Measurements from ENCODE around the gene NXPH3.

The NXPH3 gene

GRCh38 chr17:49597928-49598655, 22.4 kb downstream of the NXPH3 start (continued):
- TF ChIP-seq ARNTL (CRISPR knock-in tag; IDR thresholded peaks at IDR 0.05; ENCODE audit: borderline replicate concordance, low read depth) (no peak), OSR1 (CRISPR knock-in tag; IDR thresholded peaks at IDR 0.05) (no peak)

GRCh38 chr17:49598918-49599317, 23.2 kb downstream of the NXPH3 start:
- ATAC-seq: no peak
- no peak for TF ChIP-seq ZC3H10 (CRISPR knock-in tag; IDR thresholded peaks at IDR 0.05)
- TF ChIP-seq ZNF565 (CRISPR knock-in tag; conservative IDR thresholded peaks at IDR 0.05; ENCODE audit: low read depth): no peak
- TF ChIP-seq ZNF70 (CRISPR knock-in tag; IDR thresholded peaks at IDR 0.05): no peak
- no peak for TF ChIP-seq CSDC2 (CRISPR knock-in tag; IDR thresholded peaks at IDR 0.05)
- no peak for TF ChIP-seq ESRRG (CRISPR knock-in tag; IDR thresholded peaks at IDR 0.05)
- no peak for TF ChIP-seq PPARA (CRISPR knock-in tag; IDR thresholded peaks at IDR 0.05; ENCODE audit: borderline replicate concordance)
- no peak for TF ChIP-seq RARB (CRISPR knock-in tag; IDR thresholded peaks at IDR 0.05)
- no peak for TF ChIP-seq ISL1 (CRISPR knock-in tag; IDR thresholded peaks at IDR 0.05)
- TF ChIP-seq CSRNP3 (CRISPR knock-in tag; IDR thresholded peaks at IDR 0.05): no peak
- TF ChIP-seq ZFP30 (CRISPR knock-in tag; IDR thresholded peaks at IDR 0.05): no peak
- TF ChIP-seq TOX (CRISPR knock-in tag; IDR thresholded peaks at IDR 0.05; ENCODE audit: borderline replicate concordance): no peak
- TF ChIP-seq BACH2 (CRISPR knock-in tag; IDR thresholded peaks at IDR 0.05; ENCODE audit: borderline replicate concordance): no peak
- TF ChIP-seq ZFP3 (CRISPR knock-in tag; IDR thresholded peaks at IDR 0.05): no peak
- TF ChIP-seq PATZ1 (CRISPR knock-in tag; IDR thresholded peaks at IDR 0.05; ENCODE audit: borderline replicate concordance): no peak

- TF ChIP-seq POU6F1 (CRISPR knock-in tag; IDR thresholded peaks at IDR 0.05; ENCODE audit: borderline replicate concordance, low read depth): no peak
- TF ChIP-seq CSRNP3 (CRISPR knock-in tag; IDR thresholded peaks at IDR 0.05): no peak
- TF ChIP-seq PATZ1 (CRISPR knock-in tag; IDR thresholded peaks at IDR 0.05; ENCODE audit: borderline replicate concordance): no peak
- TF ChIP-seq BACH2 (CRISPR knock-in tag; IDR thresholded peaks at IDR 0.05; ENCODE audit: borderline replicate concordance): no peak
- no peak for TF ChIP-seq PPARA (CRISPR knock-in tag; IDR thresholded peaks at IDR 0.05; ENCODE audit: borderline replicate concordance)
- no peak for TF ChIP-seq ESRRG (CRISPR knock-in tag; IDR thresholded peaks at IDR 0.05)
- TF ChIP-seq ZNF70 (CRISPR knock-in tag; IDR thresholded peaks at IDR 0.05): no peak
- TF ChIP-seq ZFP3 (CRISPR knock-in tag; IDR thresholded peaks at IDR 0.05): no peak
- no peak for TF ChIP-seq CREB5 (CRISPR knock-in tag; IDR thresholded peaks at IDR 0.05; ENCODE audit: low read depth)
- no peak for TF ChIP-seq CSDC2 (CRISPR knock-in tag; IDR thresholded peaks at IDR 0.05)
- TF ChIP-seq ZNF8 (CRISPR knock-in tag; IDR thresholded peaks at IDR 0.05): no peak
- no peak for TF ChIP-seq GLIS3 (CRISPR knock-in tag; IDR thresholded peaks at IDR 0.05)
- TF ChIP-seq ZC3H10 (CRISPR knock-in tag; IDR thresholded peaks at IDR 0.05): no peak
- no peak for ATAC-seq
Measured at GRCh38 chr17:49600949-49601348, 25.3 kb downstream of the NXPH3 start.
